ENCODE results near the gene MYBPC3.

The MYBPC3 gene

GRCh38 chr11:47282462-47282861, 70.0 kb downstream of the MYBPC3 start:
- DNase-seq (ENCODE audit: low read depth) = no peak
- no peak overlapping the region for H3K4me3 ChIP-seq (ENCODE audit: control insufficient read depth, low read depth, low read length)
- TF ChIP-seq, protein P1, sequence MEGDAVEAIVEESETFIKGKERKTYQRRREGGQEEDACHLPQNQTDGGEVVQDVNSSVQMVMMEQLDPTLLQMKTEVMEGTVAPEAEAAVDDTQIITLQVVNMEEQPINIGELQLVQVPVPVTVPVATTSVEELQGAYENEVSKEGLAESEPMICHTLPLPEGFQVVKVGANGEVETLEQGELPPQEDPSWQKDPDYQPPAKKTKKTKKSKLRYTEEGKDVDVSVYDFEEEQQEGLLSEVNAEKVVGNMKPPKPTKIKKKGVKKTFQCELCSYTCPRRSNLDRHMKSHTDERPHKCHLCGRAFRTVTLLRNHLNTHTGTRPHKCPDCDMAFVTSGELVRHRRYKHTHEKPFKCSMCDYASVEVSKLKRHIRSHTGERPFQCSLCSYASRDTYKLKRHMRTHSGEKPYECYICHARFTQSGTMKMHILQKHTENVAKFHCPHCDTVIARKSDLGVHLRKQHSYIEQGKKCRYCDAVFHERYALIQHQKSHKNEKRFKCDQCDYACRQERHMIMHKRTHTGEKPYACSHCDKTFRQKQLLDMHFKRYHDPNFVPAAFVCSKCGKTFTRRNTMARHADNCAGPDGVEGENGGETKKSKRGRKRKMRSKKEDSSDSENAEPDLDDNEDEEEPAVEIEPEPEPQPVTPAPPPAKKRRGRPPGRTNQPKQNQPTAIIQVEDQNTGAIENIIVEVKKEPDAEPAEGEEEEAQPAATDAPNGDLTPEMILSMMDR (IDR thresholded peaks at IDR 0.05; ENCODE audit: control insufficient read depth, insufficient read depth, low read depth, low read length, missing control alignments) = no peak
